SU-DHL-6 (cell line): ENCODE data around the gene CPNE2.

ENCODE experiments used
- CTCF ChIP-seq: fragments of 200-600 bp; sonication (generic); IDR thresholded peaks from one replicate; pipeline ENCODE4 v1.5.1; 2017; ENCODE audit warnings: antibody characterized with exemption, mild to moderate bottlenecking, low read length, moderate library complexity; ENCODE audit not compliant: insufficient read depth, poor library complexity, severe bottlenecking
- EZH2phosphoT487 ChIP-seq: fragments of 200-600 bp; sonication (generic), shearing (Covaris generic); conservative IDR thresholded peaks from 2 replicates; pipeline ENCODE4 v1.6.1; 2018; ENCODE audit warnings: mild to moderate bottlenecking, antibody characterized with exemption, low read length, moderate library complexity, mixed read lengths

- TF ChIP-seq CTCF (no peak), EZH2phosphoT487 (no peak)
Measured at GRCh38 chr16:57055671-57056070, 36.7 kb upstream of the CPNE2 start.
